CD4-positive, CD25-positive, alpha-beta regulatory T cell (primary cell): ENCODE measurements around the gene PDE3A. TPM values are rescaled to one million over a fixed set of nuclear protein-coding genes. Genes with fewer than 3 reads are reported as not detected.

Experiments used
- ATAC-seq, 2 donors: fragments of 150-1000 bp; cut with Tn5 transposase; one replicate each; pipeline ENCODE4 v1.10.0; 2021; ENCODE audit warnings: low read depth in 2 of 2, moderate number of reproducible peaks in 2 of 2, moderate library complexity in 1 of 2
- DNase-seq, 3 donors: peaks; one replicate each; pipeline versions ENCODE4 v3.0.0 to v3.0.0-alpha.2; 2012 to 2022; ENCODE audit warnings: mixed read lengths in 1 of 3
- H3K27ac ChIP-seq: one replicate; pipeline ENCODE4 v1.7.0; 2013; ENCODE audit warnings: mild to moderate bottlenecking, low read length; ENCODE audit not compliant: insufficient read depth, poor library complexity, severe bottlenecking
- H3K27me3 ChIP-seq: one replicate; pipeline ENCODE4 v1.7.0; 2013; ENCODE audit warnings: low read length; ENCODE audit not compliant: control insufficient read depth, insufficient read depth
- H3K36me3 ChIP-seq: one replicate; pipeline ENCODE4 v1.7.0; 2013; ENCODE audit warnings: mild to moderate bottlenecking, low read length, moderate library complexity; ENCODE audit not compliant: control insufficient read depth, insufficient read depth
- H3K4me1 ChIP-seq: 2 replicates; pipeline ENCODE4 v1.7.0; 2013; ENCODE audit warnings: mild to moderate bottlenecking, low read length; ENCODE audit not compliant: insufficient read depth, control insufficient read depth, poor library complexity, severe bottlenecking
- H3K4me3 ChIP-seq: one replicate; pipeline ENCODE4 v1.7.0; 2013; ENCODE audit warnings: low read depth, mild to moderate bottlenecking, low read length, moderate library complexity
- H3K9me3 ChIP-seq, 2 experiments: 1 replicate in 1 of 2; 2 replicates in 1 of 2; pipeline ENCODE4 v1.7.0; 2013; ENCODE audit warnings: low read length in 2 of 2, mild to moderate bottlenecking in 1 of 2, moderate library complexity in 1 of 2; ENCODE audit not compliant: control insufficient read depth in 2 of 2
- H3K27ac Mint-ChIP-seq, 3 donors: one replicate each; pipeline ENCODE4 v1.8.0; 2020 to 2022; ENCODE audit warnings: mild to moderate bottlenecking in 3 of 3, mixed read lengths in 3 of 3, moderate library complexity in 2 of 3
- H3K27me3 Mint-ChIP-seq: one replicate; pipeline ENCODE4 v1.8.0; 2022; ENCODE audit warnings: mild to moderate bottlenecking, mixed read lengths
- H3K36me3 Mint-ChIP-seq: one replicate; pipeline ENCODE4 v1.8.0; 2020; ENCODE audit warnings: mixed read lengths
- H3K4me1 Mint-ChIP-seq, 4 donors: one replicate each; pipeline ENCODE4 v1.8.0; 2020 to 2022; ENCODE audit warnings: mixed read lengths in 4 of 4, mild to moderate bottlenecking in 1 of 4
- H3K4me3 Mint-ChIP-seq, 4 donors: one replicate each; pipeline ENCODE4 v1.8.0; 2020 to 2022; ENCODE audit warnings: mild to moderate bottlenecking in 4 of 4, mixed read lengths in 4 of 4, moderate library complexity in 3 of 4
- H3K9me3 Mint-ChIP-seq, 7 donors: one replicate each; pipeline ENCODE4 v1.8.0; 2020 to 2022; ENCODE audit warnings: mixed read lengths in 7 of 7, mild to moderate bottlenecking in 3 of 7, moderate library complexity in 2 of 7
- polyA plus RNA-seq, 4 donors: library from polyadenylated mRNA; unstranded; fragments of 300-500 nt; fragmentation: Illumina TruSeq; gene quantifications; one replicate each; pipeline ENCODE4 v1.2.3, GENCODE V29; 2021
- total RNA-seq: library from RNA; stranded (reverse); gene quantifications from one replicate; pipeline ENCODE4 v1.2.3, GENCODE V29; 2022

PDE3A gene
- total and polyA plus RNA-seq, 5 donors from 2014 or later = 0.05 to 0.30 TPM; not detected in 3

GRCh38 chr12:20395791-20396550 lies 27.6 kb downstream of the PDE3A start:
- no peaks in the 10 kb centered on the region for H3K36me3 ChIP-seq
- ATAC-seq = no peak
- no peaks in the 10 kb centered on the region for H3K36me3 Mint-ChIP-seq
- no peak for DNase-seq
- H3K27me3 ChIP-seq = no peaks in the 10 kb centered on the region
- H3K9me3 Mint-ChIP-seq = peaks cover 0 to 6% (median 2%) of the 10 kb centered on the region in 7 donors
- no peak overlapping the region for H3K4me3 Mint-ChIP-seq
- no peak overlapping the region for H3K27ac ChIP-seq
- H3K4me1 Mint-ChIP-seq = no peaks in the 10 kb centered on the region
- no peaks in the 10 kb centered on the region for H3K27me3 Mint-ChIP-seq
- no peak overlapping the region for H3K27ac Mint-ChIP-seq
- no peaks in the 10 kb centered on the region for H3K9me3 ChIP-seq
- H3K4me1 ChIP-seq = no peaks in the 10 kb centered on the region
- no peak overlapping the region for H3K4me3 ChIP-seq

DNA sequence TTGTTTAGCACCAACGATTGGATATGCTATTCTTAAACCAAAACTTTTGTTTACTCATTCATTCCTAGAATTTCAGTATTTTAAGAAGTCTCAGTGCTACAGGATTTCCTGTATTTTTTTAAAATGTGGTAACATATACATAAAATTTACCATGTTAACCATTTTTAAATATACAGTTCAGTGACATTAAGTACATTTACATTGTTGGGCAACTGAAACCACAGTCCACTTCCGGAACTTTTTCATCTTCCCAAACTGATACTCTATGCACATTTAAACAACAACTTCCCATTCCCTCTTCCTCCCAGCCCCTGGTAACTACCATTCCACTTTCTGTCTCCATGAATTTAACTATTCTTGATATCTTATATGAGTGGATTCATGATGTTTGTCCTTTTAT lies 30.3 kb downstream of the PDE3A start:
- no peak for ATAC-seq
- no peaks in the 10 kb centered on the region for H3K36me3 ChIP-seq
- no peaks in the 10 kb centered on the region for H3K27me3 ChIP-seq
- no peak overlapping the region for H3K27ac Mint-ChIP-seq
- no peak overlapping the region for H3K4me3 ChIP-seq
- H3K27me3 Mint-ChIP-seq = no peaks in the 10 kb centered on the region
- peaks cover 0 to 8% (median 0%) of the 10 kb centered on the region in 7 donors for H3K9me3 Mint-ChIP-seq
- DNase-seq = no peak
- no peaks in the 10 kb centered on the region for H3K36me3 Mint-ChIP-seq
- no peaks in the 10 kb centered on the region for H3K4me1 Mint-ChIP-seq
- H3K27ac ChIP-seq = no peak overlapping the region
- H3K9me3 ChIP-seq = no peaks in the 10 kb centered on the region
- H3K4me1 ChIP-seq = no peaks in the 10 kb centered on the region
- no peak overlapping the region for H3K4me3 Mint-ChIP-seq

- H3K9me3 Mint-ChIP-seq = peaks cover 0 to 8% (median 0%) of the 10 kb centered on the region in 7 donors
Observed at GRCh38 chr12:20400003-20400402, 31.7 kb downstream of the PDE3A start.

GRCh38 chr12:20403230-20403629 lies 34.9 kb downstream of the PDE3A start:
- Histone ChIP-seq H3K4me1 (no peaks in the 10 kb centered on the region), H3K27me3 (no peaks in the 10 kb centered on the region), H3K36me3 (no peaks in the 10 kb centered on the region), H3K27ac (no peak overlapping the region), H3K4me3 (no peak overlapping the region), H3K9me3 (no peaks in the 10 kb centered on the region)
- H3K4me1 Mint-ChIP-seq = no peaks in the 10 kb centered on the region
- no peak overlapping the region for H3K4me3 Mint-ChIP-seq
- H3K27ac Mint-ChIP-seq = no peak overlapping the region
- ATAC-seq (no peak), DNase-seq (no peak)
- peaks cover 0 to 8% (median 4%) of the 10 kb centered on the region in 7 donors for H3K9me3 Mint-ChIP-seq
- H3K27me3 Mint-ChIP-seq = no peaks in the 10 kb centered on the region
- no peaks in the 10 kb centered on the region for H3K36me3 Mint-ChIP-seq

More at GRCh38 chr12:20400003-20400402, 31.7 kb downstream of the PDE3A start:
- H3K27ac ChIP-seq = no peak overlapping the region
- H3K4me1 ChIP-seq = no peaks in the 10 kb centered on the region
- Mint-ChIP-seq H3K36me3 (no peaks in the 10 kb centered on the region), H3K4me1 (no peaks in the 10 kb centered on the region), H3K4me3 (no peak overlapping the region), H3K27me3 (no peaks in the 10 kb centered on the region), H3K27ac (no peak overlapping the region)
- no peaks in the 10 kb centered on the region for H3K9me3 ChIP-seq
- H3K4me3 ChIP-seq = no peak overlapping the region
- H3K27me3 ChIP-seq = no peaks in the 10 kb centered on the region
- ATAC-seq = no peak
- no peak for DNase-seq
- H3K36me3 ChIP-seq = no peaks in the 10 kb centered on the region

- no peaks in the 10 kb centered on the region for H3K27me3 ChIP-seq
- H3K27ac ChIP-seq = no peak overlapping the region
- H3K36me3 Mint-ChIP-seq = no peaks in the 10 kb centered on the region
- H3K4me3 ChIP-seq = no peak overlapping the region
- H3K4me1 Mint-ChIP-seq = no peaks in the 10 kb centered on the region
- no peak for DNase-seq
- no peak overlapping the region for H3K4me3 Mint-ChIP-seq
- no peaks in the 10 kb centered on the region for H3K4me1 ChIP-seq
- no peak for ATAC-seq
- peaks cover 0 to 5% (median 3%) of the 10 kb centered on the region in 7 donors for H3K9me3 Mint-ChIP-seq
- H3K27me3 Mint-ChIP-seq = no peaks in the 10 kb centered on the region
- no peaks in the 10 kb centered on the region for H3K9me3 ChIP-seq
- H3K27ac Mint-ChIP-seq = no peak overlapping the region
- H3K36me3 ChIP-seq = no peaks in the 10 kb centered on the region
Observed at GRCh38 chr12:20404576-20405346, 36.4 kb downstream of the PDE3A start.

GRCh38 chr12:20409607-20410377 lies 41.5 kb downstream of the PDE3A start:
- no peaks in the 10 kb centered on the region for H3K36me3 ChIP-seq
- Mint-ChIP-seq H3K36me3 (no peaks in the 10 kb centered on the region), H3K27me3 (no peaks in the 10 kb centered on the region), H3K9me3 (peaks cover 0 to 11% (median 3%) of the 10 kb centered on the region in 7 donors), H3K4me3 (no peak overlapping the region), H3K27ac (no peak overlapping the region), H3K4me1 (no peaks in the 10 kb centered on the region)
- no peaks in the 10 kb centered on the region for H3K4me1 ChIP-seq
- no peaks in the 10 kb centered on the region for H3K9me3 ChIP-seq
- DNase-seq (no peak), ATAC-seq (no peak)
- H3K27ac ChIP-seq = no peak overlapping the region
- H3K4me3 ChIP-seq = no peak overlapping the region
- H3K27me3 ChIP-seq = no peaks in the 10 kb centered on the region

GRCh38 chr12:20410734-20411133 lies 42.4 kb downstream of the PDE3A start:
- no peak for DNase-seq
- Mint-ChIP-seq H3K4me1 (no peaks in the 10 kb centered on the region), H3K36me3 (no peaks in the 10 kb centered on the region), H3K9me3 (peaks cover 0 to 13% (median 3%) of the 10 kb centered on the region in 7 donors), H3K27me3 (no peaks in the 10 kb centered on the region), H3K4me3 (no peak overlapping the region), H3K27ac (no peak overlapping the region)
- Histone ChIP-seq H3K27ac (no peak overlapping the region), H3K4me1 (no peaks in the 10 kb centered on the region), H3K9me3 (no peaks in the 10 kb centered on the region), H3K27me3 (no peaks in the 10 kb centered on the region), H3K4me3 (no peak overlapping the region), H3K36me3 (no peaks in the 10 kb centered on the region)
- no peak for ATAC-seq
